Dermis blood vessel endothelial cell (primary cell): ENCODE results near the gene FOXL3. TPM values are rescaled to one million over a fixed set of nuclear protein-coding genes. Genes with fewer than 3 reads are reported as not detected.
A peak's percentile ranks its signal among the peaks of the same experiment; 100 is the strongest.
"Not testable (repeated sequence)": the region's sequence is repeated elsewhere in the genome, so short reads cannot be mapped to it uniquely, and the experiment has no call there.

Source experiments
- DNase-seq: peaks from one replicate; pipeline ENCODE4 v3.0.0; 2010
- total RNA-seq: library from RNA; depleted of rRNA; stranded (reverse); fragments of >200 nt; gene quantifications from 2 replicates; pipeline ENCODE4 v1.2.3, GENCODE V29; 2014

The FOXL3 gene
- total RNA-seq, result not detected in 2 replicates

- no peak for DNase-seq
These were observed at the start of gene FOXL3 for GRCh38 chr7:289756-290553. FOXL3 (plus strand) TSS chr7:290170; CDS start chr7:290170, 0 bp downstream.

GRCh38 chr7:240887-241421, 49.0 kb upstream of the FOXL3 start:
- peak; percentile 63 for DNase-seq

- no peak for DNase-seq
These were observed 48.5 kb upstream of the FOXL3 start for GRCh38 chr7:241513-241912.

- DNase-seq, result not testable (repeated sequence)
These were observed 47.0 kb upstream of the FOXL3 start for GRCh38 chr7:242826-243579.

- not testable (repeated sequence) for DNase-seq
These were observed 46.4 kb upstream of the FOXL3 start for GRCh38 chr7:243580-243978.

GRCh38 chr7:244974-245373, 45.0 kb upstream of the FOXL3 start:
- no peak for DNase-seq

GRCh38 chr7:245574-246295, 44.2 kb upstream of the FOXL3 start:
- no peak for DNase-seq

- DNase-seq, result no peak
These were observed 43.5 kb upstream of the FOXL3 start for GRCh38 chr7:246451-246850.

GRCh38 chr7:247181-247580, 42.8 kb upstream of the FOXL3 start:
- DNase-seq, result no peak

- DNase-seq, result no peak
These were observed 42.3 kb upstream of the FOXL3 start for GRCh38 chr7:247636-248035.

GRCh38 chr7:248732-249435, 41.1 kb upstream of the FOXL3 start:
- no peak for DNase-seq

GRCh38 chr7:249989-250388, 40.0 kb upstream of the FOXL3 start:
- no peak for DNase-seq

GRCh38 chr7:250523-250922, 39.4 kb upstream of the FOXL3 start:
- DNase-seq, result no peak

- no peak for DNase-seq
These were observed 39.0 kb upstream of the FOXL3 start for GRCh38 chr7:251005-251404.

- DNase-seq, result no peak
These were observed 38.4 kb upstream of the FOXL3 start for GRCh38 chr7:251446-252175.

GRCh38 chr7:252216-252965, 37.6 kb upstream of the FOXL3 start:
- no peak for DNase-seq

- no peak for DNase-seq
These were observed 37.0 kb upstream of the FOXL3 start for GRCh38 chr7:252981-253380.

- DNase-seq, result no peak
These were observed 36.2 kb upstream of the FOXL3 start for GRCh38 chr7:253581-254336.

GRCh38 chr7:254337-255037, 35.5 kb upstream of the FOXL3 start:
- no peak for DNase-seq

- DNase-seq, result no peak
These were observed 34.9 kb upstream of the FOXL3 start for GRCh38 chr7:255038-255435.
